ENCODE results near the gene NCKAP5L.

Gene NCKAP5L

DNA sequence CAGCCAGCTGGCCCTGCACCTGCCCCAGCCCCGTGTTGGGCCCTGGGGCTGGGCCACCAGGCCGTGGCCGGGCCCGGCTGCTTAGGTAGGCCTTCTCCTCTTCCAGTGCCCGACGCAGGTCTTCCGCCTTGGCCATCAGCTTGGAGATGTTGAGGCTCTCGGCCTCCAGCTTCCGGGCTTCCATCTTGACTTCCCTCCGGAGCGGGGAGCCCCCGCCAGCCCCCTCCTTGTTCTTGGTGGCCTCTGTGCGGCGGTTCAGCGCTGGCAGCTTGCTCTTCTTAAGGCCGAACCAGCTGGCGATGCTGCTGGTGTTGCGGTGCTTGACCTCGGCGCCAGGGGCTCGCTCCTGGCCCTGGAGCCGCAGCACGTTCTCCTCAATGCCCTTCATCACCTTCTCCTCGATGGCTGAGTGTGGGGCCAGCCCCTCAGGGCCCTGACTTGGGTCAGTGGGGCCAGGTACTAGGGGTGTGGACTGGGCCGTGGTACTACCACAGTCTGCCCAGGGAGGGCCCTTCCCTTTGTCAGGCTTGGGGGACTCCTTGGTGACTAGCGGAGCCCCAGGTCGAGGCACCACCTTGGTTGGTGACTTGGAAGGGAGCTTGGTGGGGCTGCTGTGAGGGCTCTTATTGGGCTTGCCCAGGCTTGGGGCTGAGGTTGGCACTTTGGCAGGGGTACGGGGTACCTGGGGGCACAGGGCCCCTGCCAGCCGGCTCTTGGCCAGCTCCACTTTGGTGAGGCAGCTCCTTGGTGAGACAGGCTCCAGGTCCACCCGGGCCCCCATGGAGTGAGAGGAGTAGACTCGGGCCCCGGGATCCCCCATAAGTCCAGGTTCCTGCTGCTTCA, 33.2 kb downstream of the NCKAP5L start:
- no peaks in the 10 kb centered on the region for H3K79me2 ChIP-seq (ENCODE audit: insufficient read depth, low read length)
- TF ChIP-seq, protein P1, sequence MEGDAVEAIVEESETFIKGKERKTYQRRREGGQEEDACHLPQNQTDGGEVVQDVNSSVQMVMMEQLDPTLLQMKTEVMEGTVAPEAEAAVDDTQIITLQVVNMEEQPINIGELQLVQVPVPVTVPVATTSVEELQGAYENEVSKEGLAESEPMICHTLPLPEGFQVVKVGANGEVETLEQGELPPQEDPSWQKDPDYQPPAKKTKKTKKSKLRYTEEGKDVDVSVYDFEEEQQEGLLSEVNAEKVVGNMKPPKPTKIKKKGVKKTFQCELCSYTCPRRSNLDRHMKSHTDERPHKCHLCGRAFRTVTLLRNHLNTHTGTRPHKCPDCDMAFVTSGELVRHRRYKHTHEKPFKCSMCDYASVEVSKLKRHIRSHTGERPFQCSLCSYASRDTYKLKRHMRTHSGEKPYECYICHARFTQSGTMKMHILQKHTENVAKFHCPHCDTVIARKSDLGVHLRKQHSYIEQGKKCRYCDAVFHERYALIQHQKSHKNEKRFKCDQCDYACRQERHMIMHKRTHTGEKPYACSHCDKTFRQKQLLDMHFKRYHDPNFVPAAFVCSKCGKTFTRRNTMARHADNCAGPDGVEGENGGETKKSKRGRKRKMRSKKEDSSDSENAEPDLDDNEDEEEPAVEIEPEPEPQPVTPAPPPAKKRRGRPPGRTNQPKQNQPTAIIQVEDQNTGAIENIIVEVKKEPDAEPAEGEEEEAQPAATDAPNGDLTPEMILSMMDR (conservative IDR thresholded peaks at IDR 0.05; ENCODE audit: low read length): no peak
- no peaks in the 10 kb centered on the region for H3K9me3 ChIP-seq (ENCODE audit: insufficient read depth, low read depth, low read length)
- peaks cover 24% of the 10 kb centered on the region; the same call in 1 of the 2 replicates for H3K36me3 ChIP-seq (ENCODE audit: insufficient read depth, low read length)
- H2AFZ ChIP-seq (ENCODE audit: low read length): no peak overlapping the region
- no peaks in the 10 kb centered on the region for H3K4me1 ChIP-seq (ENCODE audit: insufficient read depth, low read length, poor library complexity, severe bottlenecking)
- H3K27me3 ChIP-seq (ENCODE audit: insufficient read depth, low read length, poor library complexity, severe bottlenecking): no peaks in the 10 kb centered on the region
- H3K9me2 ChIP-seq (replicated peaks; ENCODE audit: low read depth, low read length): no peaks in the 10 kb centered on the region
- H3F3A ChIP-seq (ENCODE audit: low read depth): no peaks in the 10 kb centered on the region
- no peak overlapping the region for H3K4me3 ChIP-seq (ENCODE audit: low read length, poor library complexity, severe bottlenecking)
- no peak overlapping the region for H3K4me2 ChIP-seq (ENCODE audit: low read depth, low read length, poor library complexity, severe bottlenecking)
- H3K9ac ChIP-seq (ENCODE audit: low read depth, low read length, poor library complexity, severe bottlenecking): no peak overlapping the region
- no peaks in the 10 kb centered on the region for H4K20me1 ChIP-seq (ENCODE audit: insufficient read depth, low read length, poor library complexity, severe bottlenecking)

DNA sequence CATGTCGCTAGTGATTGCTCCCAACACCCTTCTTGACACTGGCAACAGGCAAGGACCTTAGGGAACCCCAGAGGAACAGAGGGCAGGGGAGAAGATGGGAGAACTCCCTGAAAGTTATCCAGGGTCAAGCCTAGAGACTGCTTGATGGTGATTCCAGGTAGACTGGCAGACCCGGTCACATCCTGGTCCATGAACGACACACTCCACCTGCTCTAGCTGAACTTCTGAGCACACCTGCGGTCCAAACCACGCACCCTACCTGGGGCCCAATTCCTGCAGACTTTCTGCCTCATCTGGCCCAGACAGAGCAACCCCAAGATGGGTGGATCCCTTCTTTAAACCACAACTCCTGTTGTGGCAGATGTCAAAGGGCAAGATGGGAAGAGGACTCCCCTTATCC, 34.2 kb downstream of the NCKAP5L start:
- TF ChIP-seq, protein P1 (conservative IDR thresholded peaks at IDR 0.05; ENCODE audit: low read length): no peak
- no peak for TF ChIP-seq EZH2phosphoT487 (IDR thresholded peaks at IDR 0.05; ENCODE audit: borderline replicate concordance)
- H3K9me2 ChIP-seq (replicated peaks; ENCODE audit: low read depth, low read length): no peaks in the 10 kb centered on the region
- no peaks in the 10 kb centered on the region for H3K27me3 ChIP-seq (ENCODE audit: insufficient read depth, low read length, poor library complexity, severe bottlenecking)
- peaks cover 24% of the 10 kb centered on the region; the same call in 1 of the 2 replicates for H3K36me3 ChIP-seq (ENCODE audit: insufficient read depth, low read length)
- no peak overlapping the region for H3K9ac ChIP-seq (ENCODE audit: low read depth, low read length, poor library complexity, severe bottlenecking)
- H2AFZ ChIP-seq (ENCODE audit: low read length): no peak overlapping the region
- H3K4me1 ChIP-seq (ENCODE audit: insufficient read depth, low read length, poor library complexity, severe bottlenecking): no peaks in the 10 kb centered on the region
- H3F3A ChIP-seq (ENCODE audit: low read depth): no peaks in the 10 kb centered on the region
- no peaks in the 10 kb centered on the region for H3K79me2 ChIP-seq (ENCODE audit: insufficient read depth, low read length)
- H3K4me2 ChIP-seq (ENCODE audit: low read depth, low read length, poor library complexity, severe bottlenecking): no peak overlapping the region
- H3K9me3 ChIP-seq (ENCODE audit: insufficient read depth, low read depth, low read length): no peaks in the 10 kb centered on the region
- no peaks in the 10 kb centered on the region for H4K20me1 ChIP-seq (ENCODE audit: insufficient read depth, low read length, poor library complexity, severe bottlenecking)
- no peak overlapping the region for H3K4me3 ChIP-seq (ENCODE audit: low read length, poor library complexity, severe bottlenecking)

DNA sequence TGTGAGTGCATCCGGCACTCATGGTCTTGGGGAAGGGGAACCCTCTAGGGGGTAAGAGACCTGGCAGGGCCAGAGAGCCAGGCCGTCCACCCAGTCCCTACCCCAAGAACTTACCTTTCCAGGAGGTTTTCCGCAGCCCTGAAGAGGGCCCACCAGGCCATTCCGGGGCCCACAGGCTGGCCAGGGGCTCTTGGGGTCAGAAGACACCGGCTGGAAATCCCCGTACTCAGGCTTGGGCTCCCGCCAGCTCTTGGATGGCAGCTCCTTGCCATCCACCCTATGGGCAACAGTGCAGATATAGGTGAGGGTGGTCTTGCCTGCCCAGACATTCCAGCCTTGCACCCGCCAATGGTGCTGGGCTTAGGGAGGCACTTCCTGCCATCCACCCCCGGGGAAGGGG, 34.6 kb downstream of the NCKAP5L start:
- no peaks in the 10 kb centered on the region for H3K9me3 ChIP-seq (ENCODE audit: insufficient read depth, low read depth, low read length)
- H3K36me3 ChIP-seq (ENCODE audit: insufficient read depth, low read length): peaks cover 24% of the 10 kb centered on the region; the same call in 1 of the 2 replicates
- H3K27me3 ChIP-seq (ENCODE audit: insufficient read depth, low read length, poor library complexity, severe bottlenecking): no peaks in the 10 kb centered on the region
- no peak overlapping the region for H2AFZ ChIP-seq (ENCODE audit: low read length)
- H3K9ac ChIP-seq (ENCODE audit: low read depth, low read length, poor library complexity, severe bottlenecking): no peak overlapping the region
- H3K4me2 ChIP-seq (ENCODE audit: low read depth, low read length, poor library complexity, severe bottlenecking): no peak overlapping the region
- H3F3A ChIP-seq (ENCODE audit: low read depth): no peaks in the 10 kb centered on the region
- H3K4me1 ChIP-seq (ENCODE audit: insufficient read depth, low read length, poor library complexity, severe bottlenecking): no peaks in the 10 kb centered on the region
- no peaks in the 10 kb centered on the region for H3K9me2 ChIP-seq (replicated peaks; ENCODE audit: low read depth, low read length)
- H4K20me1 ChIP-seq (ENCODE audit: insufficient read depth, low read length, poor library complexity, severe bottlenecking): no peaks in the 10 kb centered on the region
- TF ChIP-seq EZH2phosphoT487 (IDR thresholded peaks at IDR 0.05; ENCODE audit: borderline replicate concordance): no peak
- TF ChIP-seq, protein P1 (conservative IDR thresholded peaks at IDR 0.05; ENCODE audit: low read length): no peak
- no peak overlapping the region for H3K4me3 ChIP-seq (ENCODE audit: low read length, poor library complexity, severe bottlenecking)
- no peaks in the 10 kb centered on the region for H3K79me2 ChIP-seq (ENCODE audit: insufficient read depth, low read length)
